ENCODE data around the gene BTBD9.

- TF ChIP-seq CTCF (IDR thresholded peaks at IDR 0.05) (no peak), POLR2A (IDR thresholded peaks at IDR 0.05) (no peak)
Measured at GRCh38 chr6:38270367-38270766, 369.4 kb downstream of the BTBD9 start.

Data from lower leg skin (tissue), 3 donors.